Measurements from ENCODE around the gene NLN.
"Not testable (repeated sequence)": the region's sequence is repeated elsewhere in the genome, so short reads cannot be mapped to it uniquely, and the experiment has no call there.

NLN gene

GRCh38 chr5:65730910-65731309, 8.9 kb downstream of the NLN start:
- ChIA-PET POLR2A (no interaction called here), CTCF (interaction anchor here (0.6 to 4.3 kb wide), 2 partner anchors 11 to 395 kb away, joined by 3 to 14 read pairs; no protein-coding TSS in a partner anchor)
- Histone ChIP-seq H3K27ac (ENCODE audit: extremely low read depth, low read depth, low read length) (no peak overlapping the region), H3K9me3 (ENCODE audit: control insufficient read depth, insufficient read depth, low read depth, low read length) (no peaks in the 10 kb centered on the region), H3K4me3 (ENCODE audit: low read depth, low read length) (no peak overlapping the region), H3K4me1 (ENCODE audit: control insufficient read depth, insufficient read depth, low read length) (no peaks in the 10 kb centered on the region), H3K36me3 (ENCODE audit: control insufficient read depth in 2 of 2, insufficient read depth in 1 of 2, low read length in 2 of 2) (no peaks in the 10 kb centered on the region; a peak in 1 of 3 replicates)
- TF ChIP-seq ZNF610 (tag by site-specific recombination; IDR thresholded peaks at IDR 0.05; ENCODE audit: borderline replicate concordance) (no peak), ZNF621 (tag by site-specific recombination; IDR thresholded peaks at IDR 0.05) (no peak), MZF1 (tag by site-specific recombination; IDR thresholded peaks at IDR 0.05; ENCODE audit: borderline replicate concordance) (no peak), ZNF555 (tag by site-specific recombination; conservative IDR thresholded peaks at IDR 0.05) (no peak), ZNF747 (tag by site-specific recombination; IDR thresholded peaks at IDR 0.05) (no peak), ZNF596 (tag by site-specific recombination; IDR thresholded peaks at IDR 0.05) (no peak), ZNF548 (tag by site-specific recombination; IDR thresholded peaks at IDR 0.05) (no peak), ZNF580 (tag by site-specific recombination; IDR thresholded peaks at IDR 0.05) (no peak), ZNF639 (tag by site-specific recombination; IDR thresholded peaks at IDR 0.05) (no peak), REST (tag by site-specific recombination; IDR thresholded peaks at IDR 0.05) (no peak), PRDM10 (tag by site-specific recombination; IDR thresholded peaks at IDR 0.05) (no peak), ZEB2 (tag by site-specific recombination; IDR thresholded peaks at IDR 0.05) (no peak), ZSCAN30 (tag by site-specific recombination; IDR thresholded peaks at IDR 0.05) (no peak), ZNF292 (tag by site-specific recombination; IDR thresholded peaks at IDR 0.05; ENCODE audit: borderline replicate concordance, low read depth) (no peak), ZBTB21 (tag by site-specific recombination; IDR thresholded peaks at IDR 0.05) (no peak), ATF2 (tag by site-specific recombination; IDR thresholded peaks at IDR 0.05; ENCODE audit: low read depth) (no peak), ZBTB49 (tag by site-specific recombination; IDR thresholded peaks at IDR 0.05; ENCODE audit: low read depth) (no peak)
- TF ChIP-seq, protein P1, sequence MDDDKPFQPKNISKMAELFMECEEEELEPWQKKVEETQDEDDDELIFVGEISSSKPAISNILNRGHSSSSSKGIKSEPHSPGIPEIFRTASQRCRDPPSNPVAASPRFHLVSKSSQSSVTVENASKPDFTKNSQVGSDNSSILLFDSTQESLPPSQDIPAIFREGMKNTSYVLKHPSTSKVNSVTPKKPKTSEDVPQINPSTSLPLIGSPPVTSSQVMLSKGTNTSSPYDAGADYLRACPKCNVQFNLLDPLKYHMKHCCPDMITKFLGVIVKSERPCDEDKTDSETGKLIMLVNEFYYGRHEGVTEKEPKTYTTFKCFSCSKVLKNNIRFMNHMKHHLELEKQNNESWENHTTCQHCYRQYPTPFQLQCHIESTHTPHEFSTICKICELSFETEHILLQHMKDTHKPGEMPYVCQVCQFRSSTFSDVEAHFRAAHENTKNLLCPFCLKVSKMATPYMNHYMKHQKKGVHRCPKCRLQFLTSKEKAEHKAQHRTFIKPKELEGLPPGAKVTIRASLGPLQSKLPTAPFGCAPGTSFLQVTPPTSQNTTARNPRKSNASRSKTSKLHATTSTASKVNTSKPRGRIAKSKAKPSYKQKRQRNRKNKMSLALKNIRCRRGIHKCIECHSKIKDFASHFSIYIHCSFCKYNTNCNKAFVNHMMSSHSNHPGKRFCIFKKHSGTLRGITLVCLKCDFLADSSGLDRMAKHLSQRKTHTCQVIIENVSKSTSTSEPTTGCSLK (tag by site-specific recombination; IDR thresholded peaks at IDR 0.05), result no peak

DNA sequence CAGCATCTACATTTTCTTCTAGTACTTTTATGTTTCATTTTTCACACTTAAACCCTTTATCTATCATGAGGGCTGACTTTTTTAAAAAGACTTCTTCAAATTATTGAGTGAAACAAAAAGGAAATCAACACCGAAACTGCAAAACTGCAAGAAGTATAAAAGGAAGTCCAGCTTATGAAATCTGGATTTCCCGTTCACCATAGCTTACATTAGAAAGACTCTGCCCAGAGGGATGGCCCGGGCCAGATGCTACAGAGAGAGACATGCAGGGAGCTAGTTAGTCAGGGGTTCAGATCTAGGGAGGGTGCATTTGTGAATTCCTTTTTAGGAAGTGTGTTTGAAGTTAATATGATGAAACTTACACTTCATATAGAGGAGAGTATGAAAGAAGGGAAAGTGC, 10.0 kb downstream of the NLN start:
- H3K4me3 ChIP-seq (ENCODE audit: low read depth, low read length); CTCF ChIA-PET; H3K4me1 ChIP-seq (ENCODE audit: control insufficient read depth, insufficient read depth, low read length); POLR2A ChIA-PET; H3K27ac ChIP-seq (ENCODE audit: extremely low read depth, low read depth, low read length); H3K36me3 ChIP-seq (ENCODE audit: control insufficient read depth in 2 of 2, insufficient read depth in 1 of 2, low read length in 2 of 2); H3K9me3 ChIP-seq (ENCODE audit: control insufficient read depth, insufficient read depth, low read depth, low read length): not testable (repeated sequence)
